Gastrocnemius medialis (tissue), 4 donors: ENCODE results near the gene LAMTOR3.

Experiments used
- CTCF ChIP-seq, 5 experiments: fragments of 450-650 bp in 3 of 5; fragments of 200-600 bp in 2 of 5; sonication (generic) in 2 of 5; IDR thresholded peaks in 4 of 5; conservative IDR thresholded peaks in 1 of 5; 1 replicate in 4 of 5; 2 replicates in 1 of 5; pipeline ENCODE4 v1.5.1; 2016 to 2019; ENCODE audit warnings: antibody characterized with exemption in 5 of 5, mild to moderate bottlenecking in 3 of 5, moderate library complexity in 3 of 5
- POLR2A ChIP-seq, 2 donors: fragments of 450-650 bp; IDR thresholded peaks; one replicate each; pipeline ENCODE4 v1.6.1; 2017; ENCODE audit warnings: antibody characterized with exemption in 2 of 2, mild to moderate bottlenecking in 2 of 2, moderate library complexity in 2 of 2

DNA sequence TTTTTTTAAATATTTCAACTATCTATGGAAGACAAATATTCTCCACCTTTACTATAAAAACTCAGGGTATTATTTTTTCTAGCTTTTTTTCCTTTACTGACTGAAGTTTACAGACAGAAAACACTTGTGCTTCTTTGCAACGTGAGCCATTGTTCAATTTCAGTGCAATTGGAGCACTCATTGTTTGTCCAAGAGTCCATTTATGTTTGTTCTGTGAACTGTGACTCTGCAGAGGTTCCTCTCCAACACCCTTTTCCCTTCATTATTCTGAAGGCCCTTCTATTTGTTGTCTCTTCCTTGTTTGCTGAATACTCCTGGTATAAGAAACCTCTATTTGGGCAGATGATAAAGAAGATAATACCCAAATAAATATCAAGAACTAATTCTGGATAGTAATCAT lies 40.2 kb downstream of the LAMTOR3 start:
- TF ChIP-seq CTCF (IDR thresholded peaks at IDR 0.05 in 4 of 5, conservative IDR thresholded peaks at IDR 0.05 in 1 of 5) (no peak), POLR2A (IDR thresholded peaks at IDR 0.05) (no peak)
